HepG2 (cell line): ENCODE data around the gene DLST.
A peak's percentile ranks its signal among the peaks of the same experiment; 100 is the strongest.

Source experiments
- BHLHE40 ChIP-seq: IDR thresholded peaks from 2 replicates; pipeline ENCODE4 v1.6.1; 2011; ENCODE audit warnings: low read length, improper control_type of control experiment
- GLI4 ChIP-seq: sonication (generic); formaldehyde crosslinking; IDR thresholded peaks from 2 replicates; pipeline ENCODE4 v1.5.1; 2020; ENCODE audit warnings: missing genetic modification reagents, mild to moderate bottlenecking, moderate library complexity, borderline replicate concordance
- POLR2AphosphoS2 ChIP-seq: IDR thresholded peaks from 2 replicates; pipeline ENCODE4 v1.6.1; 2011; ENCODE audit warnings: low read depth, low read length, improper control_type of control experiment
- SP2 ChIP-seq: sonication (generic); formaldehyde crosslinking; IDR thresholded peaks from 2 replicates; pipeline ENCODE4 v1.5.1; 2020; ENCODE audit warnings: mild to moderate bottlenecking, missing genetic modification reagents
- TAF1 ChIP-seq: sonication (generic); formaldehyde crosslinking; IDR thresholded peaks from 2 replicates; pipeline ENCODE4 v1.4.0; 2020; ENCODE audit warnings: missing genetic modification reagents
- ZSCAN29 ChIP-seq: sonication (generic); formaldehyde crosslinking; conservative IDR thresholded peaks from 2 replicates; pipeline ENCODE4 v1.4.0; 2020; ENCODE audit warnings: mild to moderate bottlenecking, missing genetic modification reagents
- TF ChIP-seq, protein P1 (sequence below): sonication (generic); formaldehyde crosslinking; IDR thresholded peaks from 2 replicates; pipeline ENCODE4 v1.5.0; 2020; ENCODE audit warnings: mild to moderate bottlenecking, missing genetic modification reagents, moderate library complexity
- TF ChIP-seq, protein P2 (sequence below): sonication (generic); formaldehyde crosslinking; IDR thresholded peaks from 2 replicates; pipeline ENCODE4 v1.8.0; 2022; ENCODE audit warnings: missing genetic modification reagents, mild to moderate bottlenecking, moderate library complexity, borderline replicate concordance

DNA sequence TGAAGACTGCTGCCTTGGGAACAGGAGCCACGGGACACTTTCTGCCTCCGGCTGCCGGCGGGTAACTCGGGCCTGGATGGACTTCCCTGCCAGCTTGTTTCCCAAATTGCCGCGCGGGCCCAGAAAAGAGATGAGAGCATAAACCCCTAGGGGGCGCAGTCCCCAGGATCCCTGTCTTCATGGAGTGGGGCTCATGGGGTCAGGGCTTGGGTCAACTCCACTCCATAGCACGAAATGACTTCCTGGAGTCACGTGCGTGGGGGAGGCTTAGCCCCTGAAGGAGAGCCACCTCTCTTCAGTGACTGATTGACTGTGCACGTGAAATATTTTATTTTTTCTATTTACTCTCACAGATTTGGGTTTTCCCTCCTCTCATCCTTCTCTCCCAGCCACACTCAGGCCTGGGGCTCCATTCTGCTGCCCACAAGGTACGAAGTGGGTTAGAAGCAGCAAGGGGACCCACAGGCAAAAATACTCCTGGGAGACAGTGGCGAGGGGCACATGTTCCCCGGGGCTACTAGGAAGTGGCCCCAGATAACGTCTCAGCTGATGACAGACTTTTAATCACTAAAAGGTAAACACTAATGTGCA, 63.6 kb downstream of the DLST start:
- TF ChIP-seq, protein P1, sequence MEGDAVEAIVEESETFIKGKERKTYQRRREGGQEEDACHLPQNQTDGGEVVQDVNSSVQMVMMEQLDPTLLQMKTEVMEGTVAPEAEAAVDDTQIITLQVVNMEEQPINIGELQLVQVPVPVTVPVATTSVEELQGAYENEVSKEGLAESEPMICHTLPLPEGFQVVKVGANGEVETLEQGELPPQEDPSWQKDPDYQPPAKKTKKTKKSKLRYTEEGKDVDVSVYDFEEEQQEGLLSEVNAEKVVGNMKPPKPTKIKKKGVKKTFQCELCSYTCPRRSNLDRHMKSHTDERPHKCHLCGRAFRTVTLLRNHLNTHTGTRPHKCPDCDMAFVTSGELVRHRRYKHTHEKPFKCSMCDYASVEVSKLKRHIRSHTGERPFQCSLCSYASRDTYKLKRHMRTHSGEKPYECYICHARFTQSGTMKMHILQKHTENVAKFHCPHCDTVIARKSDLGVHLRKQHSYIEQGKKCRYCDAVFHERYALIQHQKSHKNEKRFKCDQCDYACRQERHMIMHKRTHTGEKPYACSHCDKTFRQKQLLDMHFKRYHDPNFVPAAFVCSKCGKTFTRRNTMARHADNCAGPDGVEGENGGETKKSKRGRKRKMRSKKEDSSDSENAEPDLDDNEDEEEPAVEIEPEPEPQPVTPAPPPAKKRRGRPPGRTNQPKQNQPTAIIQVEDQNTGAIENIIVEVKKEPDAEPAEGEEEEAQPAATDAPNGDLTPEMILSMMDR (CRISPR knock-in tag): peak; percentile 61
- TF ChIP-seq ZSCAN29 (CRISPR knock-in tag) (no peak), POLR2AphosphoS2 (no peak), SP2 (no peak), BHLHE40 (peak; percentile 57), TAF1 (CRISPR knock-in tag) (no peak), GLI4 (CRISPR knock-in tag) (no peak)
- TF ChIP-seq, protein P2, sequence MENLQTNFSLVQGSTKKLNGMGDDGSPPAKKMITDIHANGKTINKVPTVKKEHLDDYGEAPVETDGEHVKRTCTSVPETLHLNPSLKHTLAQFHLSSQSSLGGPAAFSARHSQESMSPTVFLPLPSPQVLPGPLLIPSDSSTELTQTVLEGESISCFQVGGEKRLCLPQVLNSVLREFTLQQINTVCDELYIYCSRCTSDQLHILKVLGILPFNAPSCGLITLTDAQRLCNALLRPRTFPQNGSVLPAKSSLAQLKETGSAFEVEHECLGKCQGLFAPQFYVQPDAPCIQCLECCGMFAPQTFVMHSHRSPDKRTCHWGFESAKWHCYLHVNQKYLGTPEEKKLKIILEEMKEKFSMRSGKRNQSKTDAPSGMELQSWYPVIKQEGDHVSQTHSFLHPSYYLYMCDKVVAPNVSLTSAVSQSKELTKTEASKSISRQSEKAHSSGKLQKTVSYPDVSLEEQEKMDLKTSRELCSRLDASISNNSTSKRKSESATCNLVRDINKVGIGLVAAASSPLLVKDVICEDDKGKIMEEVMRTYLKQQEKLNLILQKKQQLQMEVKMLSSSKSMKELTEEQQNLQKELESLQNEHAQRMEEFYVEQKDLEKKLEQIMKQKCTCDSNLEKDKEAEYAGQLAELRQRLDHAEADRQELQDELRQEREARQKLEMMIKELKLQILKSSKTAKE (CRISPR knock-in tag): no peak
